IMR-90 (cell line): Measurements from ENCODE around the gene TRUB2.

Experiments used
- BHLHE40 ChIP-seq: fragments of 150-350 bp; IDR thresholded peaks from 2 replicates; pipeline ENCODE4 v1.6.1; 2016; ENCODE audit warnings: mild to moderate bottlenecking, low read depth, low read length
- CHD1 ChIP-seq: IDR thresholded peaks from 2 replicates; pipeline ENCODE4 v1.6.1; 2012; ENCODE audit warnings: low read depth, low read length, improper control_type of control experiment
- CTCF ChIP-seq: conservative IDR thresholded peaks from 2 replicates; pipeline ENCODE4 v1.5.1; 2012; ENCODE audit warnings: mild to moderate bottlenecking, low read depth, low read length, improper control_type of control experiment
- POLR2A ChIP-seq: IDR thresholded peaks from 2 replicates; pipeline ENCODE4 v1.6.1; 2012; ENCODE audit warnings: mild to moderate bottlenecking, low read depth, low read length
- RCOR1 ChIP-seq: IDR thresholded peaks from 2 replicates; pipeline ENCODE4 v1.6.1; 2012; ENCODE audit warnings: mild to moderate bottlenecking, low read length, improper control_type of control experiment; ENCODE audit not compliant: insufficient replicate concordance
- RFX5 ChIP-seq: IDR thresholded peaks from 2 replicates; pipeline ENCODE4 v1.8.0; 2012; ENCODE audit warnings: low read depth, mild to moderate bottlenecking, low read length, moderate library complexity
- SMC3 ChIP-seq: fragments of 150-350 bp; IDR thresholded peaks from 2 replicates; pipeline ENCODE4 v1.6.1; 2016; ENCODE audit warnings: low read depth, mild to moderate bottlenecking, antibody characterized with exemption, low read length, moderate library complexity

GRCh38 chr9:128271512-128271911, 50.7 kb downstream of the TRUB2 start:
- TF ChIP-seq POLR2A (no peak), CTCF (no peak), SMC3 (no peak), RCOR1 (no peak), BHLHE40 (no peak), CHD1 (no peak), RFX5 (no peak)
